ENCODE data around the gene VAMP8. TPM values are rescaled to one million over a fixed set of nuclear protein-coding genes. Genes with fewer than 3 reads are reported as not detected.

The VAMP8 gene
- total RNA-seq, 6 donors from 2014 or later, result 62.8 to 289 (median 154) TPM

DNA sequence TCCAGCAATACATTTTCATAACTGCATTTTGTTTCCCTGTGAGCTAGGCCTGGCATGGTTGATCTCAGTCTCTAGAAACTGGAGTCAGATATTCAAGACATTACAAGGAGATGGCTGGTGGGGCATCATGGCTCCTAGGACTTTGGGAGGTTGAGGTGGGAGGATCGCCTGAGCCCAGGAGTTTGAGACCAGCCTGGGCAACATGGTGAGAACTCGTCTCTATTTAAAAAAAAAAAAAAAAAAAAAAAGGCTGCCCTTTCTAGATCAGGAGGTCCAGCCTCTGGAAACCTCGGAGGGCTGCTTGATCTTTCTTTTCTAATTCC lies 362 bp upstream of the VAMP8 start:
- Histone ChIP-seq H3K36me3 (peaks cover 0 to 15% (median 7%) of the 10 kb centered on the region in 4 donors), H3K4me1 (peaks cover 38 to 66% (median 56%) of the 10 kb centered on the region in 4 donors), H3K4me3 (peak overlapping the region in 3 of 4 donors; percentile 49 to 60 (median 60)), H3K27ac (peak overlapping the region; percentile 90 to 97 (median 96)), H3K27me3 (no peaks in the 10 kb centered on the region), H3K9me3 (no peaks in the 10 kb centered on the region)
- DNase-seq (no peak), ATAC-seq (ENCODE audit: low FRiP score in 2 of 2) (no peak)
- WGBS, 2 donors, result 31 to 35% methylated on average over 3 of the region's 3 CpGs
- TF ChIP-seq, protein P1, sequence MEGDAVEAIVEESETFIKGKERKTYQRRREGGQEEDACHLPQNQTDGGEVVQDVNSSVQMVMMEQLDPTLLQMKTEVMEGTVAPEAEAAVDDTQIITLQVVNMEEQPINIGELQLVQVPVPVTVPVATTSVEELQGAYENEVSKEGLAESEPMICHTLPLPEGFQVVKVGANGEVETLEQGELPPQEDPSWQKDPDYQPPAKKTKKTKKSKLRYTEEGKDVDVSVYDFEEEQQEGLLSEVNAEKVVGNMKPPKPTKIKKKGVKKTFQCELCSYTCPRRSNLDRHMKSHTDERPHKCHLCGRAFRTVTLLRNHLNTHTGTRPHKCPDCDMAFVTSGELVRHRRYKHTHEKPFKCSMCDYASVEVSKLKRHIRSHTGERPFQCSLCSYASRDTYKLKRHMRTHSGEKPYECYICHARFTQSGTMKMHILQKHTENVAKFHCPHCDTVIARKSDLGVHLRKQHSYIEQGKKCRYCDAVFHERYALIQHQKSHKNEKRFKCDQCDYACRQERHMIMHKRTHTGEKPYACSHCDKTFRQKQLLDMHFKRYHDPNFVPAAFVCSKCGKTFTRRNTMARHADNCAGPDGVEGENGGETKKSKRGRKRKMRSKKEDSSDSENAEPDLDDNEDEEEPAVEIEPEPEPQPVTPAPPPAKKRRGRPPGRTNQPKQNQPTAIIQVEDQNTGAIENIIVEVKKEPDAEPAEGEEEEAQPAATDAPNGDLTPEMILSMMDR (IDR thresholded peaks at IDR 0.05), result no peak
- TF ChIP-seq EP300 (IDR thresholded peaks at IDR 0.05), result no peak
- TF ChIP-seq POLR2A (IDR thresholded peaks at IDR 0.05), result no peak
- TF ChIP-seq POLR2AphosphoS5 (IDR thresholded peaks at IDR 0.05), result no peak

DNA sequence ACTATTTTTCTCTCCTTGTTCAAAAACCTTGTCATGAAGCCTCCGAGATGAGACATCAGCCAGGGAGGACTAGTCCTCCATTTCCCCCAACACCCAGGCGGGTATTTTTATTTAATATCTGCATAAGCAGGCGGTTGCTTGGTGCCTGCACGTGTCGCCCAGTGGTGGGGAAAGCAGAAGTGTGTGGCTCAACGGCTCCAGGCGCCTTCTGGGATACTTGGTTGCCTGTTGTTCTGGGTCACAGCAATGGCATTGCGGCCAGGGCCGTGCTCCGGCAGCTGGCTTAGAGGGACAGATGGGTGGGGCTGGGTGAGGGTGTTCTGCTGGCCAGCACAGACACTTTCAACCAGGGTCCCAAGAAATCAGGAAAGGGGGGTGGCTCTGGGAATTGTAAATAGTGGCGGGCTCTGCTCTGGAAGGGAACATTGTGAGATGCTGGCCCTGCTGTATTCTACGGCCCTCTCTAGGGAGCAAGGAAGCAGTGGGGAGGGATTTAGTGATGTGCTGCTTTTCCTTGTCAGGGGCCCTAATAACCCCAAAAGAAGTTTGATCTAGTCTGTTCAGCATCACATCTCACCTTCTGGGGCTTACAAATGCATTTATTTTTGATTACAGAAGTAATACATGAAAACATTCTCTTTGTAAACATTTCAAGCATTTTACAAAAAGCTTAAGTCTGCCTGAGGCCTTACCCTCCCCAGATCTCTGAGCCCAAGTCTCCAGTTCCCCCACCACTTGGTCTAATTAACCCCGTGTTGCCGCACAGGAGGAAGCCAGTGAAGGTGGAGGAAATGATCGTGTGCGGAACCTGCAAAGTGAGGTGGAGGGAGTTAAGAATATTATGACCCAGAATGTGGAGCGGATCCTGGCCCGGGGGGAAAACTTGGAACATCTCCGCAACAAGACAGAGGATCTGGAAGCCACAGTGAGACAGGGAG lies 1.1 kb downstream of the VAMP8 start:
- WGBS, 2 donors, result 11 to 24% methylated on average over 14 to 19 of the region's 19 CpGs
- DNase-seq, result peak; percentile 79 to 85

DNA sequence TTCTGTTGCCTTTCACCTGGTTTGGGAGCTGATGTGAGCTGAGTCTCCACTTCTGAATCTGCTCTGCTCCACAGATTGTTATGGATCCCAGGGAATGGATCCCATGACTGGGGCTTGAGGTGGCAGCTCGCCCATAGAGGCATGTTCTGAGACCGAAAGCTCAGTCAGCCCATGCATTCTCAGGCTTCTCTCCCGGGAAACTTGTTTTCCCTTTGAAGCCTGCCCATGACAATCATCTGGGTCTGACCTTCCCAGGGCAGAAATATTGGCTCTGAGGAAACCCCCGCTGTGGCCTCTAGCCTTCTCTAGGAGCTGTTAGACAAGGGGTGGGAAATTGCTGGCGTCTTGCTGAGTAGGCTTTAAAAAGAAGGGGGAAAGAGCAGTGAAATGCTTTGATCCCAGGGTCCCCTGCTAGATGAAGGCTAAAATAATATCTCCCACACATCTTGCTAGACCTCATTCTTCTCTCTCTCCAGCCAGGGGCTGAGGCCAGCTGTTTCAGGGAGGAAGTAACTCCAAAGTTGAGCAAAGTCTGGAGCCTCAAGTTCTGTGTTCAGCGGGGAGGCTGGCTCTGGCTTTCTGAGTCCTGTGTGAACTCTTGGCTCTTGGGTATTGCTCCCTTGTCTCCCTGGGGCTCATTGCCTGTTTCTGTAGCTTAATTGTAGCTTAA lies 2.0 kb downstream of the VAMP8 start:
- peak in 1 of 2 donors; percentile 67 for DNase-seq
- Histone ChIP-seq H3K27me3 (no peaks in the 10 kb centered on the region), H3K36me3 (peaks cover 0 to 20% (median 10%) of the 10 kb centered on the region in 4 donors), H3K9me3 (no peaks in the 10 kb centered on the region), H3K4me3 (peak overlapping the region in 3 of 4 donors; percentile 49 to 60 (median 60)), H3K27ac (peak overlapping the region; percentile 90 to 97 (median 96)), H3K4me1 (peaks cover 56 to 88% (median 76%) of the 10 kb centered on the region in 4 donors)
- 35% methylated on average over 3 to 6 of the region's 6 CpGs for WGBS, 2 donors
- TF ChIP-seq, protein P1 (IDR thresholded peaks at IDR 0.05), result no peak
- TF ChIP-seq EP300 (IDR thresholded peaks at IDR 0.05), result no peak
- TF ChIP-seq POLR2A (IDR thresholded peaks at IDR 0.05), result no peak
- peak in 1 of 2 donors; percentile 36 for ATAC-seq (ENCODE audit: low FRiP score in 2 of 2)

More for the DNA sequence above, 1.1 kb downstream of the VAMP8 start:
- Histone ChIP-seq H3K4me1 (peaks cover 48 to 81% (median 68%) of the 10 kb centered on the region in 4 donors), H3K9me3 (no peaks in the 10 kb centered on the region), H3K36me3 (peaks cover 0 to 20% (median 10%) of the 10 kb centered on the region in 4 donors), H3K4me3 (peak overlapping the region; percentile 5 to 60 (median 54)), H3K27me3 (no peaks in the 10 kb centered on the region), H3K27ac (peak overlapping the region; percentile 90 to 97 (median 96))
- TF ChIP-seq EP300 (IDR thresholded peaks at IDR 0.05) (peak in 1 of 4 donors; percentile 17), POLR2AphosphoS5 (IDR thresholded peaks at IDR 0.05) (peak; percentile 63 to 77), POLR2A (IDR thresholded peaks at IDR 0.05) (peak in 2 of 4 donors; percentile 32 to 70)
- TF ChIP-seq, protein P1 (IDR thresholded peaks at IDR 0.05), result no peak
- ATAC-seq (ENCODE audit: low FRiP score in 2 of 2), result peak; percentile 81 to 84

DNA sequence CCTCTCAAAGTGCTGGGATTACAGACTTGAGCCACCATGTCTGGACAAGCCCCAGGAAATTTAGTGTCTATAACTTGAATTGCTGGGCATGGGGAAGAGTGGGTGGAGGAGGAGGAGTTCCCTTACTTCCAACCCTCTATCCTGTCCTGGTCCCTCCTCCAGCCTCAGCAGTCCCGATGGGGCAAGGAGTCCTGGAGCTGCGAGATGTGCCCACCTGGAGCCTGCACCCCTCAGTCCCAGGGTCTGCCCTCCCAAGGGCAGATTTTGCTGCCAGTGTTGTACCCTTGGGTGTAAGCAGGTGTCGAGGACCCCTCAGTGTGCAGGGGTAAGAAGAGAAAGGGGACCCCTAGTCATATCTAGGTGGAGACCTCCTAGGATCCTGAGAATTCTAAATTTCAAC lies 2.8 kb downstream of the VAMP8 start:
- no peaks in the 10 kb centered on the region for H3K27me3 ChIP-seq
- peaks cover 0 to 20% (median 10%) of the 10 kb centered on the region in 4 donors for H3K36me3 ChIP-seq
- no peaks in the 10 kb centered on the region for H3K9me3 ChIP-seq
- no peak for DNase-seq
- TF ChIP-seq EP300 (IDR thresholded peaks at IDR 0.05), result no peak
- TF ChIP-seq POLR2A (IDR thresholded peaks at IDR 0.05), result no peak
- TF ChIP-seq POLR2AphosphoS5 (IDR thresholded peaks at IDR 0.05), result no peak
- TF ChIP-seq, protein P1 (IDR thresholded peaks at IDR 0.05), result no peak
- peaks cover 64 to 89% (median 83%) of the 10 kb centered on the region in 4 donors for H3K4me1 ChIP-seq
- peak overlapping the region in 1 of 4 donors; percentile 60 for H3K4me3 ChIP-seq
- no peak for ATAC-seq (ENCODE audit: low FRiP score in 2 of 2)
- WGBS, 2 donors, result 71 to 90% methylated on average over 2 to 3 of the region's 3 CpGs
- peak overlapping the region; percentile 90 to 97 (median 96) for H3K27ac ChIP-seq
